Epithelial cell of proximal tubule (primary cell): Measurements from ENCODE around the gene MYO7B. TPM values are rescaled to one million over a fixed set of nuclear protein-coding genes. Genes with fewer than 3 reads are reported as not detected.

Experiments used
- DNase-seq: peaks from one replicate; pipeline ENCODE4 v3.0.0-alpha.2; 2011; ENCODE audit warnings: low read depth
- H3K4me3 ChIP-seq: 2 replicates; pipeline ENCODE4 v1.5.1; 2011; ENCODE audit warnings: low read depth, mild to moderate bottlenecking, low read length
- CTCF ChIP-seq: conservative IDR thresholded peaks from 2 replicates; pipeline ENCODE4 v1.5.1; 2012; ENCODE audit warnings: low read depth, mild to moderate bottlenecking, low read length
- total RNA-seq: library from RNA; depleted of rRNA; stranded (reverse); fragments of >200 nt; gene quantifications from 2 replicates; pipeline ENCODE4 v1.2.3, GENCODE V29; 2015

The MYO7B gene
- total RNA-seq, 1 donor from 2014 or later, result not detected

- no peak for DNase-seq
- H3K4me3 ChIP-seq, result no peak overlapping the region
- no peak for TF ChIP-seq CTCF
These were observed 124.8 kb downstream of the MYO7B start for GRCh38 chr2:127660291-127660578.

GRCh38 chr2:127661072-127661649 is 125.7 kb downstream of the MYO7B start:
- no peak for DNase-seq
- no peak for TF ChIP-seq CTCF
- no peak overlapping the region for H3K4me3 ChIP-seq

- H3K4me3 ChIP-seq, result no peak overlapping the region
- DNase-seq, result no peak
- no peak for TF ChIP-seq CTCF
These were observed 126.5 kb downstream of the MYO7B start for GRCh38 chr2:127661949-127662510.

- no peak overlapping the region for H3K4me3 ChIP-seq
- no peak for DNase-seq
- TF ChIP-seq CTCF, result no peak
These were observed 127.6 kb downstream of the MYO7B start for GRCh38 chr2:127662937-127663565.

- DNase-seq, result no peak
- no peak for TF ChIP-seq CTCF
- no peak overlapping the region for H3K4me3 ChIP-seq
These were observed 128.1 kb downstream of the MYO7B start for GRCh38 chr2:127663566-127664064.

- TF ChIP-seq CTCF, result no peak
- no peak for DNase-seq
- H3K4me3 ChIP-seq, result peak overlapping the region; percentile 21
These were observed 128.8 kb downstream of the MYO7B start for GRCh38 chr2:127664065-127664894.
